Activated CD8-positive, alpha-beta memory T cell treated with anti-CD3 and anti-CD28 coated beads for 36 hours (primary cell): Measurements from ENCODE around the gene CD82. TPM values are rescaled to one million over a fixed set of nuclear protein-coding genes. Genes with fewer than 3 reads are reported as not detected.
"Not testable (repeated sequence)": the region's sequence is repeated elsewhere in the genome, so short reads cannot be mapped to it uniquely, and the experiment has no call there.

Experiments used
- CTCF ChIA-PET: fragments of 350-600 bp; sonication (Branson Sonifier 250); formaldehyde crosslinking; loops from one replicate; lab custom pipeline; 2021; ENCODE audit warnings: antibody characterized with exemption; lab: Charles Lee
- POLR2A ChIA-PET: fragments of 350-600 bp; sonication (Branson Sonifier 250); formaldehyde crosslinking; loops from one replicate; lab custom pipeline; 2021; ENCODE audit warnings: antibody characterized with exemption; lab: Charles Lee
- total RNA-seq, 2 experiments: library from RNA; stranded (reverse); gene quantifications; one replicate each; pipeline ENCODE4 v1.2.3, GENCODE V29; 2021

The CD82 gene
- total RNA-seq, 2 experiments from 2014 or later, result 393 to 424 TPM

- CTCF ChIA-PET, result interaction anchor here (1.0 to 15.7 kb wide), 5 partner anchors 9 to 372 kb away, joined by 4 to 271 read pairs (median 5); no protein-coding TSS in a partner anchor
- POLR2A ChIA-PET, result no interaction called here
These were observed 10.2 kb upstream of the CD82 start for GRCh38 chr11:44555031-44555800.

DNA sequence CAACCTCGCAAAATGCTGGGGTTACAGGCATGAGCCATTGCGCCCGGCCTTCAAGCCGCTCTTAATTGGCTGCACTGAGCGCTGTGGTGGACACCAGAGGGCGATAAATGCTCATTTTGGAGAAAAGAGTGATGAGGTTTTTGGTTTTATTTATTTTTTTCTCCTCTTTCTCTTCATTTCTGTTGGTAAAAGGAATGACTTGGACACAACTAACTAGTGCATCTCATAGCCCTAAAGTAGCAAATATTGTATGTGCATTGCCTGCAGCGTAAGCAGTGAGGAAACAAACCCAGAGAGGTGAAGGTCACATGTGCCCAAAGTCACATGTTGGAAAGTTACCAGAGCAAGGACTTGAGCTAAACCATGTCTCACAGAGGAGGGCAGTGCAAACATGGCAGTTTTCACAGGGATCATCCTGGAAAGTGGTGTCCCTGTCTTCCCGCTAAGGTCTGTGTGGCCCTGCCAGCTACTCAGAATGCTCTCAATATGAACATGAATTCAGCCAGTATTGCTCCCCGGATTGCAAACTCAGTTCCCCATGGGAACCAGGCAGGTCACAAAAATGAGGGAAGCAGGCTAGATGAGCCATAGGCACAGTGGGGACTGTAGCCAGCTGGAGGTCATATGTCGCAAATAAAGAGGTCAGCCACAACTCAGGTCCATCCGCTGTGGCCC, 8.6 kb upstream of the CD82 start:
- ChIA-PET CTCF (interaction anchor here (0.6 to 15.7 kb wide), 15 partner anchors 9 to 1654 kb away, joined by 3 to 271 read pairs (median 3); partner anchors contain the start of gene CD82), POLR2A (interaction anchor here (0.6 to 0.9 kb wide), 3 partner anchors 12 to 299 kb away, joined by 4 to 6 read pairs (median 5); no protein-coding TSS in a partner anchor)

DNA sequence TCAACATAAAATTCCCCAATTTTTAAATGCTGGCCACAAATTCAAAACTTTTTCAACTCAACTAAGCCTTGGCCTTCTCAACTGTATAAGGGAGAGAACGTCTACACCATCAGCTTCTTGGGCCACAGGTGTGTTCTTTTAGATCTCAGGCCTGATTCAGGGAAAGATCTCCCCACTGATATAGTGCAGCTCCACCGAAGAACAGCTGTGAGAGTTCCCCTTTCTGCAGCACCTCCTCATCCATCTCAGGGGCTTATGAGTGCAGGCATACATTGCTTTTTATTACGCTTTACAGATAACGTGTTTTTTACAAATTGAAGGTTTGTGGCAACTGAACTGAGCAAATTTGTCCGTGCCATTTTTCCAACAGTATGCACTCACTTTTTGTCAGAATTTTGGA, 8.0 kb upstream of the CD82 start:
- POLR2A ChIA-PET, result interaction anchor here (0.6 kb wide), 1 partner anchor 55 kb away, joined by 6 read pairs; no protein-coding TSS in a partner anchor
- CTCF ChIA-PET, result interaction anchor here (0.6 to 15.7 kb wide), 12 partner anchors 8 to 1004 kb away, joined by 3 to 271 read pairs (median 3); partner anchors contain the start of gene CD82

GRCh38 chr11:44559207-44559939, 6.1 kb upstream of the CD82 start:
- ChIA-PET POLR2A (no interaction called here), CTCF (interaction anchor here (15.7 kb wide), 1 partner anchor 56 kb away, joined by 271 read pairs; no protein-coding TSS in a partner anchor)

- CTCF ChIA-PET, result interaction anchor here (15.7 kb wide), 1 partner anchor 56 kb away, joined by 271 read pairs; no protein-coding TSS in a partner anchor
- POLR2A ChIA-PET, result not testable (repeated sequence)
These were observed 5.5 kb upstream of the CD82 start for GRCh38 chr11:44559940-44560300.

DNA sequence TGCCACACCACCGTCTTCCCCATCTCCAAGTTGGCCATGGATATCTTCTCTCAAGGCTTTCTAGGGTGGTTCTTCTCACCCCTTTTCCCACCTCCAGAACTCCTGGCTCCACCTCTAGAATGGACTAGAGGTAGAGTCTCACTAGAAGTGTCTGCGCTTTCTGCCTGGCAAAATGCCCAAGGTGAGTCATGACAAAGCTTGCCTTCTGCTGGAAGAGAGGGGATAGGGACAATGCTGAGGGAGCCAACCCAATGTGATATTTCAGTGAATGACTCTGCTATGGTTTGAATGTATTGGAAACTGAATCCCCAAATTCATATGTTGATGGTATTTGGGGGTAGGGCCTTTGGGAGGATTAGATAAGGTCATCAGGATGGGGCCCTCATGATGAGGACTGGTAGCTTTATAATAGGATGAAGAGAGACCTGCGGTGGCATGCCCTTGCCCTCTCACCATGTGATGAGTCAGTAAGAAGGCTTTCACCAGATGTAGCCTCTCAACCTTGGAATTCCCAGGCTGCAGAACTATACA, 4.1 kb upstream of the CD82 start:
- CTCF ChIA-PET, result interaction anchor here (1.1 to 15.7 kb wide), 2 partner anchors 29 to 54 kb away, joined by 3 to 271 read pairs; no protein-coding TSS in a partner anchor
- POLR2A ChIA-PET, result no interaction called here

DNA sequence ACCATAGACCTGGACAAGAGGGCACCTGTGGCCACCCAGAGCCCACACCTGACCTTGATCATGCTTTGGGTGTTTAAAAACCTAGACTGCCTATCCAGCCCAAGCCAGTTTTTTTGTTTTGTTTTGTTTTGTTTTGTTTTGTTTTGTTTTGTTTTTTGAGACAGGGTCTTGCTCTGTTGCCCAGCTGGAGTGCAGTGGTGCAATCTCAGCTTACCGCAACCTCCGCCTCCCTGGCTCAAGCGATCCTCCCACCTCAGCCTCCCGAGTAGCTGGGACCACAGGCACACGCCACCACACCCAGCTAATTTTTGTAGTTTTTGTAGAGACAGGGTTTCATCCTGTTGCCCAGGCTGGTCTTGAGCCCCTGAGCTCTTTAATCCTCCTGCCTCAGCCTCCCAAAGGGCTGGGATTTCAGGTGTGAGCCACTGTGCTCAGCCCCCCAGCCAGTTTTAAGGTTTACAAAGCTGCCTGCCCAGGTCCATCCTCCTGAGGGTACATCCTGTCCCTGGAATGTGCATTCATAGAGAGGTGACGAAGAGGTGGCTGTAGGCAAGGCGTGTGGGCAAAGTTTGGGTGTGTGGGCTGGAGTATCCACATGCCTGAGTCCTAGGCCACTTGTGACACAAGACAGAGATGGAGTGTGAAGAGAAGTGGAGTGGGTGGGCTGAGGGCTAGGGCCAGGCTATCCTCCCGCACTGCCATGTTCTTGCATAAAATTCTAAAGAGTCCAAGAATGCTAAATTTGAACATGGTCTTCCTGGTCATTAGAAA, 3.3 kb upstream of the CD82 start:
- CTCF ChIA-PET, result interaction anchor here (15.7 kb wide), 1 partner anchor 53 kb away, joined by 271 read pairs; no protein-coding TSS in a partner anchor
- POLR2A ChIA-PET, result no interaction called here

DNA sequence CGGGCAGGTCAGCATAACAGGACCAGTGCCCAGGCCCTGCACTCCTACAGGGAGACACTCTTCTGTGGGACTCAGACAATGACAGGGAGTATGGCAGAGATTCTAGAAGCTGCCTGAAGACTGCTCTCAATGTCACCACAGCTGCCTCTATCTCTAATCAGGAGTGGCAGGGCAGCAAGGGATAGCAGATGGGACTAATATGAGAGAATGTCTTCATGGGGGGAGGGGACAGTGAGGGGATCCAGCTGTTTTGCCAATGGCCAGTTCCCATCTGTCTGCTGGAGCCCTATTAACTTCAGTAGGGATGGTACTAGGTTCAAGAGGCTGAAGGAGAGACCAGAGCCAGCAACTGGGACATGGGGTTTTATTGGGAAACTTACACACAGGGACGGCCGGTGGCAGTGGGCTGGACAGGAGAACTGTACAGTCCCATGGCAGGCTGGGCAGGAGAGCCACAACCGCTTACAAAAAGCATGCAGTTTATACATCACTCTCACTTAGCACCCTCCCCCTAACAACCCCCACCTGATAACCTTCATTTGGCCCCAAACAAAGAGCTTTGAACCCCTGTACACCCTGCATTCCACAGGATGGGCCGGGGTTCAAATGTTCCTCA, 2.5 kb upstream of the CD82 start:
- ChIA-PET CTCF (interaction anchor here (0.6 to 15.7 kb wide), 3 partner anchors 8 to 538 kb away, joined by 4 to 271 read pairs (median 8); no protein-coding TSS in a partner anchor), POLR2A (no interaction called here)

DNA sequence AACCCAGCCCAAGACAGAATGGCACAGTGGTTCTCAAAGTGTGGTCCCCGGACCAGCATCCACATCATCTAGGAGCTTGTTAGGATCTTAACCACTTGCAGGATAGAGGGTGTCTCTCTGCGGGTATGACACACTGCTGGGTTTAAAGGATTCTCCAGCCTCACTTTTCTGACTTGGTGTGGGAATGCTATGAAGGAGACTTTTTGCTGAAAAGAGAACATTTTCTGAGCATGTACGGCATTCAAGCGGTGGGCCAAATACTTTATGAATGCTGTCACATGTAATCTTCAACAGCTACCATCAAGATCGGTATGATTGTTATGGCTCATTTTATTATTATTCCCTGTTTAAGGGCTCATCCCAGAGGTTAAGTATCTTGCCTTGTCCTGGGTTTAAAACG, 1.8 kb upstream of the CD82 start:
- ChIA-PET POLR2A (no interaction called here), CTCF (interaction anchor here (2.1 to 15.7 kb wide), 2 partner anchors 9 to 52 kb away, joined by 8 to 271 read pairs; no protein-coding TSS in a partner anchor)

DNA sequence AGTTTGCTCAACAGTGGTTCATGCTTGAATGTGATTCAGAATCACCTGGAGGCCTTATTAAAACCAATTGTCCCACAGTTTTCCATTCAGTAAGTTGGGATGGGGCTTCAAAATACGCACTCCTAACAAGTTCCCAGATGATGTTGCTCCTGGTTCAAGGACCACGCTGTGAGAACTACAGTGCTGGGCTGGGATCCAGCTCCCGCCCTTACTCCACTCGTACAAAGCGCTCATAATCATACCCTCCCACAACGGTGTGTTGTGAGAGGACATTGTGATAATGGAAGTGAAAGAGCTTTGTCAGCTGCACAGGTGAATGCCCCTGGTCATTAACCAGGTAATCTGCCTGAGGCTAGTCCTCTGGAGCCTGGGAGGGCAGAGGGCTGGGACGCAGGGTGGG, 1.3 kb upstream of the CD82 start:
- ChIA-PET POLR2A (no interaction called here), CTCF (interaction anchor here (0.6 to 15.7 kb wide), 4 partner anchors 8 to 349 kb away, joined by 3 to 271 read pairs (median 6); no protein-coding TSS in a partner anchor)

DNA sequence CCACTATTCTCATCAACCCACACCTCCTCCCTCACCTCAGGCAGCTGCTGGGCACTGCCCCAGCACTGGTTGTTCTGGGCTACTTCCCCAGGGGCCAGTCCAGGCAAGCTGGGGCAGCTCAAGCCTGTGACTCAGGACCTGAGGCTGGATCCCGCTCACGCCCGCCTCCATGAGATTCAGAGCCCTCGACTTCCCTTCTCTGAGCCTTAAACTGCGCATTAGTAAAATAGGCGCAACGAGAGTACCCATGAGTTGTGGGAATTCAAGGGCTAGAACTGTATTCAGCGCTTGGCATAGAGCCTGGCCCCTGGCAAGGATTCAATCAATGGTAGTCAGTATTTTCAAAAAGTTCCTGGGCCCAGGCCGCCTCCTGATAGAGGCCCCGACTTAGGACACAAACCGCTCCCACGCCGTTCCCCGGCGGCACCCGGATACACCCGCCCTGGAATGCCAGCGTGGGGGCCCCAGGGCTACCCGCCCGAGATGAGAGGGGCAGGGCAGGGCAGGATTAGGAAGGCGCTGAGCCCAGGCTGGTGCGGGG, 723 bp upstream of the CD82 start:
- POLR2A ChIA-PET, result interaction anchor here (0.9 kb wide), 1 partner anchor 43 kb away, joined by 3 read pairs; no protein-coding TSS in a partner anchor
- CTCF ChIA-PET, result interaction anchor here (0.6 to 15.7 kb wide), 6 partner anchors 8 to 349 kb away, joined by 3 to 271 read pairs (median 6); no protein-coding TSS in a partner anchor

DNA sequence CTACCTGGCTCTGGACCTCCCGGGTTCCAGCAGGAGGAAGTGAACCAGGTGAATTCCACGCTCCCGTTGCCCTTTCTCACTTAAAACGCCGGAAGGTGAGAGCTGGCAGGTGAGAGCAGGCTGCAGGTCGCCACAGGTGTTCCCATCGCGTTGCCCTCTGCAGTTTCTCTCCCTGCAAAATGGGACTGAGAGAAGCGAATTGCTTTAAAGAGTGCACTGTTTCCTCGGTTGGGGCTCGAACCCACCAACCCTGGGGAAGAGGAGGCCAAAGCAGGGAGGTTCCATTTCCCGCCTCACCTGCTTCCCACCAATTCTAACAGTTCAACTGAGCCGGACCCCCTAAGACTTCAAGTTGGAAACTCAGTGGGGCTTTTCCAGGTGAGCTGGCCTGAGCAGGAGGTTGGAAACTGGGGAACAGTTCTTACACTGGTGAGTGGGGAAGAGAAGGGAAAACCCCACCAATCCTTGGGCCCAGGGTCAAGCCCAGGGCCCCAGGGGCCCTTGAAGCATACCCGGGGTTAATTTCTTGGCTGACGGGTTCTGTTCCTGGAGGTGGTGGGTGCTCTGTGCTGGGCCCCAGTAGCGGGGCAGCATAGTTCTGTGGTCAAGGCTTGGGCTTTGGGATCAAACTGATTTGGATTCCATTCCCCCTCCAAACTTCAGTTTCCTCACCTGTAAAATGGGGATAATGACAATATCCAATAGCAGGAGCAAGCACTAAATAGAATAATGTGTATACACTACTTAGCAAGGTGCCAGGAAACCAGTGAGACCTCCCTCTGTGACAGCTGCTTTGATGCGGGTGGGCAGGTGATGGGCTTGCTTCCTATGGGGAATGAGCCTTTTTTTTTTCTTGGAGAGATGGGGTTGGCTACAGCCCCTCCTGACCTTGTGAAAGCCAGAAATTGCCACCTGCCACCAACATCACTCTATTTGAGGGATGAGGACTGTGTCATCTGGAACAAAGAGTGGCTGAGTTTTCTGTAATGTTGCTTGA, 788 bp downstream of the CD82 start:
- ChIA-PET POLR2A (interaction anchor here (0.5 to 1.1 kb wide), 2 partner anchors 41 to 353 kb away, joined by 3 to 4 read pairs; no protein-coding TSS in a partner anchor), CTCF (interaction anchor here (1.1 to 15.7 kb wide), 3 partner anchors 10 to 49 kb away, joined by 3 to 271 read pairs (median 9); no protein-coding TSS in a partner anchor)

DNA sequence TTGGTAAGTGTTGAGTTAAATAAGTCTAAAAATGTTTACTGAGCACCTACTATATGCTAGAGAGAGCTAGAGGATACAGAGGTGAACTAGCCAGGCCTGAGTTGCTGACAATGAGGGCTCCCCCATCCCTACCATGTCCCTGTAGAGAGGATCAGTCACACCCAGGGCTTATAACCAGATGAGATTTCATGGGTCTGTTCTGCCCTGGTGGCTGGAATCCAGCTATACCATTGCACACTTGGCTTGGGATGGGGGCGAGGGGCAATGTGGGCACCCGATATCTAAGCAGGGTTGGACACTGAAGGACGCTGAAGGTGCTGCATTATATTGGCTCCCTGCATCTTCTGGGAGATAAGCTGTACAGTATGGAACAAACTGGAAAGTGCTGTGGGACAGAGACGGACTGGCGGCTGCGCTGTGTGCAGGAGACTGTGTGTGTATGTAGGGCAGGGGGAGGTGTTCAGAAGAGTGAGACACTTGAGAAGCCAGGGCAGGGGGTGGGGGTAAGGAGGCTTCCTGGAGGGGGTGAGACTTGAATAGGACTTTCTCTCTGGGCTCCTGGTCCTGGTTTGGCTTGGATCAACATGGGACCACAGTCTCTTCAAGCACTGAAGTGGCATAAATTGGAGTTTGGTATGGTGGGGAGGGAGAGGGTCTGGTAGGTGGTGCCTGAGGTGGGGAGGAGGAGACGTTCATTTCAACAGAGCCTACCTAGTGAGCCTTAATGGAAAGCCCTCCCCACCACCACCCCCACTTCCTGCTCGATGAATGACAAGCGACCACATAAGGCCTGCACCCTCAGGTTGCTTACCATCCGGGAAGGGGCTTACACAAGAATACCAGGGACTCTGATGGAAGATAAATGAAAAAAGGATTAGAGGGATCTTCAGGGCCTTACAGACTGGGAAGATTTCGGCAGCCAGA, 1.8 kb downstream of the CD82 start:
- ChIA-PET POLR2A (no interaction called here), CTCF (no interaction called here)

DNA sequence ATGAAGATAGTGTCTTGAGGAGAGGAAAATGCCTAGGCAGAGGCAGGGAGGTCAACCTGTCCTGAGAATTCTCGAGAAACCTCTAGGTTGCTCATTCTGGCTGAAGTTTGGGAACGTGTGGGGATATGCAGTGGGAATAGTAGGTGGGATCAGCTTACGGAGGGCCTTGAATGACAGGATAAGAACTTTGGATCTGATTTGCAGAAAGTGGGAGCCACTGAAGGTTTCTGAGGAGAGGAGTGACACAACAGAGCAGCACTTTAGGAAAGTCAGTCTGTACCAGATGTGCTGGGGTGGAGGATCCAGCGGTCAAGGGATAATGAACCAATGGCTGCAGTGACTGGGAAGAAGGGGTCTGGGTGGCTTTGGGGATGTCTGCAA, 2.4 kb downstream of the CD82 start:
- POLR2A ChIA-PET, result no interaction called here
- CTCF ChIA-PET, result no interaction called here

DNA sequence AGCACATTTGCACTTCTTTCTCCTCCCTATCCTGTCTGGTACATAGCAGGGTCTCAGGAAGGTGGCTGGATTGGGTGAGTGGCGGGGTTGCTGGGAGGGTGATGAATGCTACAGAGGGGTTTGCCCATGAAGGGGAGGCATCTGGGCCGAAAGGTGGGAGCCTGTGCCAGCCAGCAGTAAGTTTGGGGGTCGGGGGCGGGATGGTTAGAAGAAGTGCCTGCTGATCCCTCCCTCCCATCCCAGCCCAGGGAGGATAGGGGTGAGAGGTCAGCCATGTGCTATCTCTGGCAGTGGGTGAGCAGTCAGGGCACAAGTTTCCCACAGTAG, 2.8 kb downstream of the CD82 start:
- CTCF ChIA-PET, result interaction anchor here (1.1 kb wide), 1 partner anchor 16 kb away, joined by 3 read pairs; no protein-coding TSS in a partner anchor
- POLR2A ChIA-PET, result no interaction called here
